ENCODE data around the gene NPDC1.

- TF ChIP-seq CTCF (conservative IDR thresholded peaks at IDR 0.05) (no peak), EZH2 (IDR thresholded peaks at IDR 0.05; ENCODE audit: low read depth) (no peak)
Measured at GRCh38 chr9:137066096-137066861, 20.3 kb upstream of the NPDC1 start.
